Suprapubic skin (tissue), 4 donors: ENCODE measurements around the gene LRRN4CL.

Experiments
- EP300 ChIP-seq: sonication (generic); formaldehyde crosslinking; IDR thresholded peaks from one replicate; pipeline ENCODE4 v1.6.1; 2017; ENCODE audit warnings: antibody characterized with exemption
- POLR2A ChIP-seq, 2 donors: fragments of 450-650 bp; IDR thresholded peaks; one replicate each; pipeline ENCODE4 v1.6.1; 2017; ENCODE audit warnings: antibody characterized with exemption in 2 of 2, mild to moderate bottlenecking in 2 of 2, moderate library complexity in 2 of 2
- POLR2AphosphoS5 ChIP-seq, 3 donors: sonication (generic); formaldehyde crosslinking; IDR thresholded peaks; one replicate each; pipeline ENCODE4 v1.6.1; 2017; ENCODE audit warnings: antibody characterized with exemption in 3 of 3
- TF ChIP-seq, protein P1 (sequence below), 2 donors: fragments of 200-600 bp in 1 of 2; fragments of 450-650 bp in 1 of 2; sonication (generic) in 1 of 2; IDR thresholded peaks; one replicate each; pipeline ENCODE4 v1.5.1; 2016 to 2019; ENCODE audit warnings: antibody characterized with exemption in 2 of 2, mild to moderate bottlenecking in 1 of 2, moderate library complexity in 1 of 2

DNA sequence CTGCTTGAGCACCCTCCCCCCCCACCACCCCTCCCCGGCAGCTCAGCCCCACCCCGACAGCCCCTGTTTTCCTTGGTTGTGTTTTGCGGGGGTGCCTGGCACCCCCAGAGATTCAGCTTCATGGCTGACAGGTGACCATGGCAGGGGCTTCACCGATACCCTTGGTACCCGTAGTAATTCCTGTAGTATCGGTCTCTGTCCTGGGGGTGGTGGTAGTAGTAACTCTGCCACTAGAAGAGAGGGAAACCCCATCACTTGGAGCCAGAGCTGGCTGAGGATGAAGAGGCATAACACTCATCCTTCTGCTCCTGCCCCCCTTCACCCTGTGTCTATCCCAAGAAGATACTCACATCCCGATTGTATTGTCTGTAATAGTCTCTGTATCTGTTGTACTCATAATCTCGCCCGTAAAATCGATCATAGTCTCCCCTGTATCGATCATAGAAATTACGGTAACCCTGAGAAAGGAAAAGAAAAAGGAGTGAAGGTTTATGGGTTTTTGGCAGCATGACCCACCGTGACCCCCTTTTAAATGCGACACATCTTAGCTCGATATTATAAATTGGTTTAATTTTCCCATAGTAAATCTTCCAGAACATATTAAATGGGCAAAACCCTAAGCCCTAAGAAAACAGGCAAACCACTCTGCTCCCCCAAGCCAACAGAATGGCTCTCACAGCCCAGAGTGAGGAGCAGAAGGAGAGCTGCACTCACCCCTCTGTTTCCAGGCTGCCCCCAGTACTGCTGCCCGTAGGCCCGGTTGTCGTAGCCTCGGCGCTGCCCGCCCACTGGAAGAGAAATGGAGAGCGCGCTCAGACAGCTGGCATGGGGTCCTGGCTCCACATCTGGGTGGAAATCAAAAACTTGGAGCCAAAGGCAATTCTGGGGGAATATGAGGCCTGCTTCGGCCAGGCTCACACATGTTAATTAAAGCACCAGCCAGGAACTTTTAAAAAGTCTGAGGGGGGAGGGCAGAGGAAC, 26.1 kb upstream of the LRRN4CL start:
- TF ChIP-seq EP300 = no peak
- TF ChIP-seq, protein P1, sequence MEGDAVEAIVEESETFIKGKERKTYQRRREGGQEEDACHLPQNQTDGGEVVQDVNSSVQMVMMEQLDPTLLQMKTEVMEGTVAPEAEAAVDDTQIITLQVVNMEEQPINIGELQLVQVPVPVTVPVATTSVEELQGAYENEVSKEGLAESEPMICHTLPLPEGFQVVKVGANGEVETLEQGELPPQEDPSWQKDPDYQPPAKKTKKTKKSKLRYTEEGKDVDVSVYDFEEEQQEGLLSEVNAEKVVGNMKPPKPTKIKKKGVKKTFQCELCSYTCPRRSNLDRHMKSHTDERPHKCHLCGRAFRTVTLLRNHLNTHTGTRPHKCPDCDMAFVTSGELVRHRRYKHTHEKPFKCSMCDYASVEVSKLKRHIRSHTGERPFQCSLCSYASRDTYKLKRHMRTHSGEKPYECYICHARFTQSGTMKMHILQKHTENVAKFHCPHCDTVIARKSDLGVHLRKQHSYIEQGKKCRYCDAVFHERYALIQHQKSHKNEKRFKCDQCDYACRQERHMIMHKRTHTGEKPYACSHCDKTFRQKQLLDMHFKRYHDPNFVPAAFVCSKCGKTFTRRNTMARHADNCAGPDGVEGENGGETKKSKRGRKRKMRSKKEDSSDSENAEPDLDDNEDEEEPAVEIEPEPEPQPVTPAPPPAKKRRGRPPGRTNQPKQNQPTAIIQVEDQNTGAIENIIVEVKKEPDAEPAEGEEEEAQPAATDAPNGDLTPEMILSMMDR (IDR thresholded peaks at IDR 0.05) = no peak
- TF ChIP-seq POLR2A (IDR thresholded peaks at IDR 0.05) = no peak
- TF ChIP-seq POLR2AphosphoS5 (IDR thresholded peaks at IDR 0.05) = no peak
